ENCODE results near the gene ERH.

DNA sequence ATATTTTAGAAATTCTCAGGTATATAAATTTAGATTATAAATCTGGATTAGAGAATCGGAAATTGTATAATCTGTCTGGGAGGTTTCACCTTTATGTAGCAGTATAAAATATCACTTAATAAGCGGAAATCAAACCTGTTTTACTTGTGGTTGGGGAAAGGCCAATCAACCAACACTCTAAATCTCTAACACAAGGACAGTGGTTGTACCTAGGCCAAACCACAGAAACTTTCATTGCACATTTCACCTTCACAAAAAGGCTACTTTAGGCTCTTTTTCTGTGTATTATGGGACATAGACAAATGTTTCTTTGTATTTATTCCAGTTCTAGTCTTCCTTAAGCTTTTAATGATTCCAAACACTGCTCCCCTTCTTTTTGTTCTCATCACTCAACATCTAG is 19.8 kb downstream of the ERH start:
- TF ChIP-seq, protein P1, sequence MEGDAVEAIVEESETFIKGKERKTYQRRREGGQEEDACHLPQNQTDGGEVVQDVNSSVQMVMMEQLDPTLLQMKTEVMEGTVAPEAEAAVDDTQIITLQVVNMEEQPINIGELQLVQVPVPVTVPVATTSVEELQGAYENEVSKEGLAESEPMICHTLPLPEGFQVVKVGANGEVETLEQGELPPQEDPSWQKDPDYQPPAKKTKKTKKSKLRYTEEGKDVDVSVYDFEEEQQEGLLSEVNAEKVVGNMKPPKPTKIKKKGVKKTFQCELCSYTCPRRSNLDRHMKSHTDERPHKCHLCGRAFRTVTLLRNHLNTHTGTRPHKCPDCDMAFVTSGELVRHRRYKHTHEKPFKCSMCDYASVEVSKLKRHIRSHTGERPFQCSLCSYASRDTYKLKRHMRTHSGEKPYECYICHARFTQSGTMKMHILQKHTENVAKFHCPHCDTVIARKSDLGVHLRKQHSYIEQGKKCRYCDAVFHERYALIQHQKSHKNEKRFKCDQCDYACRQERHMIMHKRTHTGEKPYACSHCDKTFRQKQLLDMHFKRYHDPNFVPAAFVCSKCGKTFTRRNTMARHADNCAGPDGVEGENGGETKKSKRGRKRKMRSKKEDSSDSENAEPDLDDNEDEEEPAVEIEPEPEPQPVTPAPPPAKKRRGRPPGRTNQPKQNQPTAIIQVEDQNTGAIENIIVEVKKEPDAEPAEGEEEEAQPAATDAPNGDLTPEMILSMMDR (IDR thresholded peaks at IDR 0.05) = no peak
- TF ChIP-seq POLR2AphosphoS5 (IDR thresholded peaks at IDR 0.05) = peak; percentile 22
